Measurements from ENCODE around the gene THOC5. TPM values are rescaled to one million over a fixed set of nuclear protein-coding genes. Genes with fewer than 3 reads are reported as not detected.

THOC5 gene
- total and polyA plus RNA-seq, 2 experiments from 2014 or later = 24.6 to 53.4 TPM

DNA sequence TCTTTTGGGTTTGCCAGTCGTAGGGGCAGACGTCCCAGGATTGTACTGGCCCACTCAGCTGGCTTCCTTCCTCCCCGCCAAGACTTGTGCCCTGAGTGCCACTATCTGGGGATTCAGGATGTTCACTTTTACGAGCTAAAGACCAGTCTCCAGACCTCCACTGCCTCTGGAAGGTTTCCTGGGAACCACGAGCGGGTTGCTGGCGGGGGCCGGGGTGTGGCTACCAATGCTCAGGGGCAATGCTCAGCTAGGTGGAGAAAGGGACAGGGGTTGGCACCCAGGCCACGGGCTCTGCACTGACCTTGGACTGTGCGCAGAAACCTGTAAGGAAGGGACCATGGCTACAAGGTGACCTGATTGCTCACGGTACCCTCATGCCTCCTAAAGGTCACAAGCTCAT, 71.3 kb downstream of the THOC5 start:
- Histone ChIP-seq H3K4me1 (ENCODE audit: insufficient read depth) (peaks cover 28% of the 10 kb centered on the region), H3K27me3 (ENCODE audit: insufficient read depth) (peaks cover 54% of the 10 kb centered on the region), H4K20me1 (replicated peaks; ENCODE audit: insufficient read depth) (no peaks in the 10 kb centered on the region; the same call in 1 of the 2 replicates), H3F3A (replicated peaks; ENCODE audit: low read depth) (peaks cover 7% of the 10 kb centered on the region; the same call in 1 of the 2 replicates), H3K36me3 (ENCODE audit: insufficient read depth) (peaks cover 3% of the 10 kb centered on the region; the same call in 1 of the 2 replicates), H3K4me2 (peak overlapping the region; percentile 87), H3K4me3 (peak overlapping the region; percentile 65), H2AFZ (no peak overlapping the region), H3K27ac (ENCODE audit: low read depth) (no peak overlapping the region), H3K9me2 (ENCODE audit: insufficient read depth) (no peaks in the 10 kb centered on the region), H3K79me2 (replicated peaks; ENCODE audit: insufficient read depth) (no peaks in the 10 kb centered on the region)
- Mint-ChIP-seq H3K27ac (no peak overlapping the region), H3K4me3 (peak overlapping the region; percentile 80), H3K9me3 (peaks cover 10% of the 10 kb centered on the region; the same call in 2 of the 3 replicates), H3K36me3 (ENCODE audit: low read depth) (peaks cover 15% of the 10 kb centered on the region), H3K4me1 (peaks cover 38% of the 10 kb centered on the region), H3K27me3 (ENCODE audit: insufficient read depth, low read depth, poor library complexity) (peaks cover 52% of the 10 kb centered on the region)
- ATAC-seq (no peak), DNase-seq (ENCODE audit: low spot score) (no peak)
- TF ChIP-seq ZNF462 (CRISPR knock-in tag; IDR thresholded peaks at IDR 0.05) (no peak), CREB1 (CRISPR knock-in tag; IDR thresholded peaks at IDR 0.05; ENCODE audit: low read depth) (no peak), POLR2AphosphoS5 (IDR thresholded peaks at IDR 0.05; ENCODE audit: low read depth) (no peak)

DNA sequence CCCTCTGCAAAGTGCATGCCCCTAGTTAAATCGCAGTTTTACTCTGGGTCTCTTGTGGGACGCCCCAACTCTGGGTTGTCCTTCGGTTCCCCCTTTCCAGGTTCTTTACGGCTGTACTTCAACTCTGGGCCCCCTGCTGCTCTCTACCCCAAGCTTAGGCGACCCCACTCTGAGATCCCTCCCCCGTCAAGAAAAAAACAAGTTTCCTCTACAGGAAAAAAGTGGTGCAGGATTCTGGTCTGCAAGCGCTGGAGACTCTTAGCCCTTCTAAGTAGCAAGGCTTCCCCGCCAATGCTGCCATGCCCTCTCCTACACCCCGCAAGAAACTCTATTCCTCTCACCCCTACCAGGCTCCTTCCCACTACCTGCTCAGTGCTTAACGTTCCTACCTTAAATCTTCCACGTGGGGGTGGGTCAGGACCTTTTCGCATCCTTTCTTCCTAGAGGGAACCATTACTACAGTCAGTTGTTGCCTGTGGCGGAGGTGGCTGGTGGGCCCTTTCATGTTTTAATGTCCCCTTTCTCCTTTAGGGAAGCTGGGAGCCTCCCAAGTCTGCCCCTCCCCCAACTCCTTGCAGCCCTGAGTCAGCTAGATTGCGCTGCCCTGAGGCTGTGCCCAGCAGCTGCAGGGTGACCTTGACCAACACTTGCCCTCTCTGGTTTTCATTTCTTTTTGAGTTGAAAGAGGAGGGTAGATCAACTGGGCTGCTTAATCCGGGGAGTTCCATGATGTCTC, 72.1 kb downstream of the THOC5 start:
- peak overlapping the region; percentile 80 for H3K4me3 Mint-ChIP-seq
- peak overlapping the region; percentile 61; the same call in 1 of the 2 replicates for H3K27ac Mint-ChIP-seq
- DNase-seq (ENCODE audit: low spot score) = peak; percentile 92
- peaks cover 59% of the 10 kb centered on the region for H3K27me3 Mint-ChIP-seq (ENCODE audit: insufficient read depth, low read depth, poor library complexity)
- peaks cover 15% of the 10 kb centered on the region for H3K36me3 Mint-ChIP-seq (ENCODE audit: low read depth)
- Histone ChIP-seq H3K4me2 (peak overlapping the region; percentile 87), H4K20me1 (replicated peaks; ENCODE audit: insufficient read depth) (no peaks in the 10 kb centered on the region; the same call in 1 of the 2 replicates), H3K27ac (ENCODE audit: low read depth) (no peak overlapping the region), H2AFZ (peak overlapping the region; percentile 94), H3F3A (replicated peaks; ENCODE audit: low read depth) (peaks cover 7% of the 10 kb centered on the region; the same call in 1 of the 2 replicates), H3K36me3 (ENCODE audit: insufficient read depth) (no peaks in the 10 kb centered on the region; the same call in 1 of the 2 replicates), H3K79me2 (replicated peaks; ENCODE audit: insufficient read depth) (no peaks in the 10 kb centered on the region), H3K27me3 (ENCODE audit: insufficient read depth) (peaks cover 56% of the 10 kb centered on the region), H3K4me3 (peak overlapping the region; percentile 65), H3K9me2 (ENCODE audit: insufficient read depth) (no peaks in the 10 kb centered on the region), H3K4me1 (ENCODE audit: insufficient read depth) (peaks cover 28% of the 10 kb centered on the region)
- peaks cover 10% of the 10 kb centered on the region; the same call in 2 of the 3 replicates for H3K9me3 Mint-ChIP-seq
- TF ChIP-seq, protein P1, sequence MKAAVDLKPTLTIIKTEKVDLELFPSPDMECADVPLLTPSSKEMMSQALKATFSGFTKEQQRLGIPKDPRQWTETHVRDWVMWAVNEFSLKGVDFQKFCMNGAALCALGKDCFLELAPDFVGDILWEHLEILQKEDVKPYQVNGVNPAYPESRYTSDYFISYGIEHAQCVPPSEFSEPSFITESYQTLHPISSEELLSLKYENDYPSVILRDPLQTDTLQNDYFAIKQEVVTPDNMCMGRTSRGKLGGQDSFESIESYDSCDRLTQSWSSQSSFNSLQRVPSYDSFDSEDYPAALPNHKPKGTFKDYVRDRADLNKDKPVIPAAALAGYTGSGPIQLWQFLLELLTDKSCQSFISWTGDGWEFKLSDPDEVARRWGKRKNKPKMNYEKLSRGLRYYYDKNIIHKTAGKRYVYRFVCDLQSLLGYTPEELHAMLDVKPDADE (IDR thresholded peaks at IDR 0.05) = 0 out of 2 replicates have a peak, but pooled peaks have one; percentile 5
- TF ChIP-seq NANOG (IDR thresholded peaks at IDR 0.05; ENCODE audit: borderline replicate concordance) (no peak), CTCF (conservative IDR thresholded peaks at IDR 0.05; ENCODE audit: low read depth in 2 of 2) (peak in 1 of 2 experiments; percentile 46; a peak in 2 of 4 replicates)
- peaks cover 41% of the 10 kb centered on the region for H3K4me1 Mint-ChIP-seq
- ATAC-seq = peak; percentile 52
